ENCODE data around the gene CTAGE4. TPM values are rescaled to one million over a fixed set of nuclear protein-coding genes. Genes with fewer than 3 reads are reported as not detected.
"Not testable (repeated sequence)": the region's sequence is repeated elsewhere in the genome, so short reads cannot be mapped to it uniquely, and the experiment has no call there.

CTAGE4 gene
- total RNA-seq, 1 donor from 2014 or later = 0.75 TPM

DNA sequence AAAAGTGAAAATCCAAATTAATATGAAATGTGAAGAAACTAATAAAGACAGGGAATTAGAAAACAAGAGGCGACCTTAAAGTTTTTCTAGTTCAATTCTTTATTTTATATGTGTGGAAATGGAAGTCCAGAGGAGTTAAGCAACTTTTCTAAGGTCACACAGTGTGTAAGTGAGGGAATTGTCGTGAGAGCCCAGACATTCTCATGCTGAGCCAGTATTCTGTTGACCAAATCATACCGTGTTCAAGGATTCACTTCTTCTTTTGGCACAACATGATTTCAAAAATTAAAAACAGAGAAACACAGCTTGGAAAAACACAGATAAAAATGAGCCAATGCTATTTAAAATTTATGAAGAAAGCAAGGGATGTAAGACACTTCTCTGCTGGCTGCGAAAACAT lies 43.6 kb downstream of the CTAGE4 start:
- not testable (repeated sequence) for H3K4me1 Mint-ChIP-seq (ENCODE audit: low read depth); DNase-seq (ENCODE audit: low spot score)

DNA sequence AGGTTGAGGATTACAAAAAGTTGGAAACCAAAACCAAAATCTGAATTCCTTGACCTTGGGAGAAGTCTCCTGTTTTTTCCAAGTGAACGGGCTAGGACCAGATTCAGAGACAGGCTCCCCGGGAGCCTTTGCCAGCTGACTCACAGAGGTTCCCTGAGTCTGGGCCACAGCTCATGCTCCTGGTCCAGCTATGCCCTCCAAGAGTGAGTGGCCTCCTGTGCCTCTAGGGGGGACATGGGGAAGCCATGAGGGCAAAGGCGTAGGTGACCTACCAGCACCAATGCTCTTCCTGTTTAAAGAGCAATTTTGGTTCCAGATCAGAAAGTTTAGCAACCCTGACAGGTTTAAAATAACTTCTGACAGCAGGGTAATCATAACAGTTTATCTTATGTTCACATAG lies 45.5 kb downstream of the CTAGE4 start:
- H3K27me3 Mint-ChIP-seq (ENCODE audit: insufficient read depth); H3K4me1 Mint-ChIP-seq (ENCODE audit: low read depth); H3K4me3 Mint-ChIP-seq; H3K36me3 Mint-ChIP-seq (ENCODE audit: low read depth); DNase-seq (ENCODE audit: low spot score); H3K27ac Mint-ChIP-seq; intact Hi-C loops (cut with micrococcal nuclease); H3K9me3 Mint-ChIP-seq: not testable (repeated sequence)

More for the DNA sequence above, 43.6 kb downstream of the CTAGE4 start:
- H3K4me3 Mint-ChIP-seq; H3K36me3 Mint-ChIP-seq (ENCODE audit: low read depth); H3K9me3 Mint-ChIP-seq; H3K27me3 Mint-ChIP-seq (ENCODE audit: insufficient read depth); H3K27ac Mint-ChIP-seq; intact Hi-C loops (cut with micrococcal nuclease): not testable (repeated sequence)

DNA sequence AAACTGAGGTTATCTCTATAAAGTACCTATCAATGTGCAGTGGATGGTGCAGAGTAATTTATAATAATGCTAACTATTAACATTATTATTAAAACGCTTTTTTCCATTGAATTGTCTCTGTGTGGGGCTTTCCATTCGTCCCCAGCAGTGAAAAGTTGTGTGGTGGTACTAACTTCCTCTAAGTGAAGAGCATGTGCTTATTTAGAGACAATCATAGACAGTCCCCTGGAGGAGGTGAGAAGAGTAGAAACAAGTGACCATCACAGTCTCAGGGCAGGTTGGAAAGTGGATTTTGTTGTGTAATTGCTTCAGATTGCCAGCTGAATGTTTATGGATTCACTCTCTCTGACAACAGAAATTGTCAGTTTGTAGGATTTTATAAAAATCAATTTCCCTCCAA lies 47.8 kb downstream of the CTAGE4 start:
- H3K27me3 Mint-ChIP-seq (ENCODE audit: insufficient read depth); H3K4me3 Mint-ChIP-seq; DNase-seq (ENCODE audit: low spot score); H3K4me1 Mint-ChIP-seq (ENCODE audit: low read depth); H3K9me3 Mint-ChIP-seq; H3K27ac Mint-ChIP-seq; H3K36me3 Mint-ChIP-seq (ENCODE audit: low read depth); intact Hi-C loops (cut with micrococcal nuclease): not testable (repeated sequence)

DNA sequence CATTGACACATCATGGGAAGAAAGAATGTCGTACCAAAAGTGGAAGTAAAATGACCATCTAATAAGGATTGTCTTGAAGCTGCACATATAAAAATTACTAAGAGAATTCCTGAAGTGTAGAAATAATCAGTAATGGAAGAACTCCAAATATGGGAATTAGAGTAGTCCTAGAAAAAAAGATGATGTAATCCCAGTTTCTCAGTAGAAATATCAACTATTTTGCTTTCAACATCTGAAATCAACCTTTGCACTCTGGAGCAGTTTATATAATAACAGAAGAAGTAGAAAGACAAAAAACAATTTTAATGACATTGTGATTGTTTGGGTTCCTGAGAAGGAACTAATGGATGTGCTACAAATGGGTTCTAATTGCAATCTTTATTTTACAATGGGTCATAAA lies 49.8 kb downstream of the CTAGE4 start:
- H3K27me3 Mint-ChIP-seq (ENCODE audit: insufficient read depth); H3K4me3 Mint-ChIP-seq; intact Hi-C loops (cut with micrococcal nuclease); H3K4me1 Mint-ChIP-seq (ENCODE audit: low read depth); H3K27ac Mint-ChIP-seq; H3K36me3 Mint-ChIP-seq (ENCODE audit: low read depth); DNase-seq (ENCODE audit: low spot score); H3K9me3 Mint-ChIP-seq: not testable (repeated sequence)

Other genes starting within 250 kb of the CTAGE4 start
- not detected in 2 replicates for gene OR2F2, start 248.2 kb upstream of the CTAGE4 start, total RNA-seq
- not detected in 2 replicates for gene OR2F1, start 228.6 kb upstream of the CTAGE4 start, total RNA-seq
- not detected in 2 replicates for gene OR6B1, start 183.1 kb upstream of the CTAGE4 start, total RNA-seq
- not detected in 2 replicates for gene OR2A5, start 134.5 kb upstream of the CTAGE4 start, total RNA-seq
- gene OR2A25, start 113.7 kb upstream of the CTAGE4 start, total RNA-seq = not detected in 2 replicates
- not detected in 2 replicates for gene OR2A12, start 97.2 kb upstream of the CTAGE4 start, total RNA-seq
- gene OR2A2, start 73.9 kb upstream of the CTAGE4 start, total RNA-seq = not detected in 2 replicates
- not detected in 2 replicates for gene OR2A14, start 60.3 kb upstream of the CTAGE4 start, total RNA-seq
- gene ARHGEF35, start 12.4 kb downstream of the CTAGE4 start, total RNA-seq = 2.5 and 3.4 TPM in 2 replicates
- gene OR2A42, start 56.1 kb downstream of the CTAGE4 start, total RNA-seq = not detected in 2 replicates
- gene OR2A7, start 81.3 kb downstream of the CTAGE4 start, total RNA-seq = 1.7 and 2.1 TPM in 2 replicates
- 1.3 and 2.0 TPM in 2 replicates for gene CTAGE8, start 85.8 kb downstream of the CTAGE4 start, total RNA-seq
- not detected in 2 replicates for gene OR2A1, start 129.0 kb downstream of the CTAGE4 start, total RNA-seq
- 8.0 and 9.1 TPM in 2 replicates for gene ARHGEF5, start 171.9 kb downstream of the CTAGE4 start, total RNA-seq
- gene NOBOX, start 220.2 kb downstream of the CTAGE4 start, total RNA-seq = not detected in 2 replicates